ENCODE data around the gene ATF6.
A peak's percentile ranks its signal among the peaks of the same experiment; 100 is the strongest.

Gene ATF6

DNA sequence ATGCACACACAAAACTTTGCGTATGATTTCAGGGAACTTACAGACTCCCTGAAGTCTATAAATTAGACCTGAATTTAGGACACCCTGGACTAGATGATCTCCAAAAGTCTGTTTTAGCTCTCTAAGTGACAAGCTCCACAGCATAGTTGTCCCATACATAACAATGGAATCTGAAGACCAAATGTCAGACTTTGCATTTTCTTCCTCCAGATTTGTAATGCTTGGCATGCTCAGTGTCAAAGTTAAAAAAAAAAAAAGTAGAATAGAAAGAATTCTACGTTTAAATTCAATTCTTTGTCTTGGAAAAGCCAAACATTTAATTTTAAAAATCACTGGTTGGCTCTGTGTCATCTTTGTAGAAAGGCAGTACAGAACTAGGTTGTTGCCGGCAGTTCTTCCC, 190.8 kb downstream of the ATF6 start:
- DNase-seq (ENCODE audit: low read depth in 1 of 2, low spot score in 1 of 2), result no peak

DNA sequence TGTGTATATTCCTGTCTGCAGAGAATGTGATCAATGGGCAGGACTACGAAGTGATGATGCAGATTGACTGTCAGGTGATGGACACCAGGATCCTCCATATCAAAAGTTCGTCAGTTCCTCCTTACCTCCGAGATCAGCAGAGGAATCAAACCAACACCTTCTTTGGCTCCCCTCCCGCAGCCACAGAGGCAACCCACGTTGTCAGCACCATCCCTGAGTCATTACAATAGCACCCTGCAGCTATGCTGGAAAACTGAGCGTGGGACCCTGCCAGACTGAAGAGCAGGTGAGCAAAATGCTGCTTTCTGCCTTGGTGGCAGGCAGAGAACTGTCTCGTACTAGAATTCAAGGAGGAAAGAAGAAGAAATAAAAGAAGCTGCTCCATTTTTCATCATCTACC, 192.3 kb downstream of the ATF6 start:
- no peak for DNase-seq (ENCODE audit: low read depth in 1 of 2, low spot score in 1 of 2)

DNA sequence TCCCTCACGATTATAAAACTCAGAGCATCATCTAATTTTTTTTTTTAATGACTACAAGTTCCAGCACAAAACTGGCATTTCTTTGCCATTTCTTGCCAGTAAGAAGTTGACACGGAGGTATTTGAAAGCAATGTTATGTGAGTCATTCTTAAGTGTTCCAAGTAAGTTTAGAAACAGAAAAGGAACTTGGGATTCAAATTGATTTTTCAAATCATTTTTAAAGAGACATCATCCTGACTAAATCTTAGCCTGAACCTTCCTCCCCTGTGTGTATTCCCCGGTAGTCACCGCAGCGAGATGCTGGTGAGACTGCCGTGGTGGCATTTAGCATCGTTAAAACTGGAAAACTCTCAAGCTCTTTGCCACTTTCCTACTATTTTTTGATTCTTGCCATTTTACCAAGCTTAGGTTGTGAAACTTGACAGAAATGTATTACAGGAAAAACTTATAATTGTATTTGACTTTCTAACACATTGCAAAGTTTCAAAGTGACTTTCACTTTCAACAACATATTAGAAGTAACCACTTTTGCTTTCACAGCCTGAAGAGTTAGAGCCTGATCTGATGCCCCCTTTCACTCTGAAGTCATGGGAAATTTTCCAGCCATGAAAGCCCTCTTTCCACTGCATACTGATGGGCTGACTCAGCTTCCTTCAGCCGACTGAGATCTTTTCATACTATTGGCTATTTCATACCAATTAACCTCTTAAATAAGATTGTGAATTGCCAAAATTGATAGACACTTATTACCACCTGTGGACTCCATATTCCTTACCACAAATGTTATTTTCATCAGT, 196.2 kb downstream of the ATF6 start:
- DNase-seq (ENCODE audit: low read depth in 1 of 2, low spot score in 1 of 2), result peak in 1 of 2 donors; percentile 6

DNA sequence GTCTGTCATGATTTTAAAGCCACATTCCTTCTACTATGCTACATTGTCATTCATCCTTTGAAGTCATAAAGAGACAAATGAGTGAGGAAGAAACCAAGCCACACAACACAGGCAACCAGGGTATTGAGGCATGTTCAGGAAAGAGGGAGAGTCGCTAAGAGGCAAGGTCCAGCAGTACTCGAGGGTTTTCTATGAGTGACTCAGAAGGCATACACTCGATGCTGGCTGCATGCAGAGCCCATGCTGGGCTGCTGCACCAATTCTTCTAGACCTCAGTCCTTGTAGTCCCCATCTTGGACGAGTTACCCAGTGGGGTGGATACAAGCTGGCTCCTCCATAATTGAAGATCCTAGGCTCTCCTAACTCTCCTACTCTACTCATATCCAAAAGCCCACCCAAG, 199.9 kb downstream of the ATF6 start:
- DNase-seq (ENCODE audit: low read depth in 1 of 2, low spot score in 1 of 2), result no peak

DNA sequence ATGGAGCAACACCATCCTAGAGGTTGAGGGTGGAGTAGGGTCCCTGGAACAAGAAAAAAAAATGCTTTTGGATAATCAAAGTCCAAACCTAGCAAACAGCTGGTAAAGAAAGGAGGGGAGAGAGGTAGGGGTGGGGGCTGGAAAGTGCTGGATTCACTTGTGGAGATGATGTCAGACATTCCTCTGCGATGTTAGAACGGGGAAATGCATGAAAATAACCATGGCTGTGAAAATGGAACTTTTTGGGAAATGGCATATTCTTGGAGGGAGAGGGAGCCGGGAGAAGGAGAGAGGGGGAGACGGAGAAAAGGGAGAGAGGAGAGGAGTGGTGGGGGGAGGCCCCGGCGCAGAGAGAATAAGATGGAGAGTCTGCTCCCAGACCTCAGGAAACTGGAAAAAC, 203.9 kb downstream of the ATF6 start:
- no peak for DNase-seq (ENCODE audit: low read depth in 1 of 2, low spot score in 1 of 2)

DNA sequence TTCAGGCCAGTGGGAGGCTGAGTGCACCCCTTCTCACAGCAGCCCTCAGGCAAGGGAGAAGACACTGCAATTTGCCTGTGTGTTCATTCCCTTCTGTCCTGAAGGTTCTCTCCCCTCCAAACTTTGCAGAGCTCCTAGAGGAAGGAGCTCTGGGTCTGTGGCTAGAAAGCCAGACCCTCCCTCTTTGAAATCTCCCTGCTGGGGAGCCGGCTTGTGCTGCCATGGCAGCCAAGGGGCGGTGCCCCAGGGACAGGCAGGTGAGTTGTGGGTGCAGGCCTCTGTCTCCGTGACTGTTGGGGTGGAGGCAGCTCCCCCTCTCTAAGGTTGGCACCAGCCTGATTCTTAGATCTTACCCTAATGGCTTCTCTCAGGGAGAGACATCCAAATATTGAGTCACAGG, 204.5 kb downstream of the ATF6 start:
- DNase-seq (ENCODE audit: low read depth in 1 of 2, low spot score in 1 of 2), result no peak

DNA sequence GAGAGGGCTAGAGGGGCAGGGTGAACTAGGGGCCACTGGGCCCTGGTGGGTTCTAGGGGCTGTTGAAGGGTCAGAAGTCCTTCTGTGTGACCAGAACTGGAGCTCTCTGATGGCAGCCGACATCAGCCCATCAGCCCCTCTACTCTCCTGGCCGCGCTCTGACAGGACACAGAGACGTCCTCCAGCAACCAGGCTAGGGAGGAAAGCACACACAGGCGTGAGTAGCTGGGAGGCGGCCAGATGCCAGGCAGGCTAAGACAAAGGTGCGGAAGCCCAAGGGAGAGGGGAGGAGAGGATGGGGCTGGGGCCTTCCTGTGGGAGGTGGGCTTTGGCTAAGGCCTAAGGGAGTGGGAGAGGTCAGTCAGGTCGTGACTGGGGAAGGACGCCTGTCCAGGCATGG, 206.7 kb downstream of the ATF6 start:
- no peak for DNase-seq (ENCODE audit: low read depth in 1 of 2, low spot score in 1 of 2)

DNA sequence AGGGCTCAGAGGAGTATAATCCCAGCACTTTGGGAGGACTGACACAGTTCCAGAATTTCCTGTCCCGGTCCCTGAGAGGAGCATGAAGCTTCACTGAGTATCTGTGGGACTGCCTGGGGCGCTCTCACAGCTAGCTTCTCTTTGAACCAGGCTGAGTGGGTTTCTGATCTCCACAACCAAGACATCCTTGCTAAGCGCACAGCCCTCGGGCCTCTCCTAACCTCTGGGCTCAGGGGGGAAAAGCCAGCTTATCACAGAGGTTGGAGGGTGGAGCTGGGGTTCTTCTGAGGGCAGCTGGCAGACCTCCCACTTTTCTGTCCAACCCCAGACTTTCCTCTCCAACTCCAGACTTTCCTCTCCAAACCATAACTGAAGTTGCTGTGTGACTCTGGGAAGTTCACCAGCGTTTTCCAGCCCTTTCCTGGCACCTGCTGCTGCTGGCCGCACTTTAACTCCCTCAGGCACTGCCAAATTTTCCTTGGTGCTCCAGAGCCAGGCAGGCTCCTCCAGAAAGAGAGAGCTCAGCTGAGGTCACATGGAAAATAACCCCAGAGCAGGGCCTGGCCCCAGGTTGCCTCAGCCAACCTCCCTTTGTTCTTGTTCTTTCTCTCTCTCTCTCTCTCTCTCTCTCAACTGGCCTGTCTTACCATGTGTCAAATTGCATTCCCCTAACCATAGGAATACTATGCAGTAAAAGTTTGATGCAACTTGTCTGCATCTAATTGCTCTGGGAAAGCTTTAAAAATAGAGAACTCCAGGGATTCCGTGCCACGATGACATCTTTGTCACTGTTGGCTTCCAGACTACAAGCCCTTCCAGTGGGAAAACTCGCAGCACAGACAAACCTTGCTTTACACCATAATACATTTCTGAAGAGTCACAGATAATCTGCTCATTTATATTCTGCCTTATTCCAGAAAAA, 208.1 kb downstream of the ATF6 start:
- DNase-seq (ENCODE audit: low read depth in 1 of 2, low spot score in 1 of 2), result no peak

DNA sequence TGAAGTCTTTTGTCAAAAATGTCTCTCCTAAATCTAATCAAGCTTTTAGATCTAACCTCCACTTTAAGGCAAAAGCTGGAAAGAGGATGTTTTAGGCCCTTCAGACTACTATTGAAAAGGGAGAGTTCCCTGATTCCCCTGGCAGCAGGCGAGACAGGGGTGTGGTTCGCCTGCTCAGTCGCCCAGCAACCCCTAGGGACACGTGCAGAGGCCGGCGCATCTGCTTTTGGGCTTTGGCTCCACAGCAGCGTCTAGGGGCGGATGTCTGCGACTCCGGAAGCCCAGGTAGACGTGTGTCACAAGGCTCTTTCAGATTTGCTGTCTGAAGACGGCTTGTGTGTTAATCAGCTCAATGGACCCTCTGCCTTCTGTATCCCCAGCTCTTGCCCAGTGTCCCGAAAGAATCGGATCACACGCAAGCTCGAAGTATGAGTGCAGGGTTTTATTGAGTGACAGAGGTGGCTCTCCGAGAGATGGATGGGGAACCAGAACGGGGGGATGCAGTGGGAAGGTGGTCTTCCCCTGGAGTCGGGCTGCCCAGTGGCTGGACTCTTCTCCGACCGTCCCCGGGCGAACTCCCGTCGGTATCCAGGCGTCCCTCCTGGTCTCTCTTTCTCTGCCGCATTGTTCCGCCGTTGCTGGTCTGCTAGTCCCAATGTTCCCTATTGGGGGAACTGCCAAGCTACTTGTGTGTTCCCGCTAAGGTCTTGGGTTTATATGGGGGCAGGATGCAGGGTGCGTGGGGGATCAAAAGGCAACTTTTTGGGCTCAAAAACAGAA, 212.1 kb downstream of the ATF6 start:
- DNase-seq (ENCODE audit: low read depth in 1 of 2, low spot score in 1 of 2), result no peak

DNA sequence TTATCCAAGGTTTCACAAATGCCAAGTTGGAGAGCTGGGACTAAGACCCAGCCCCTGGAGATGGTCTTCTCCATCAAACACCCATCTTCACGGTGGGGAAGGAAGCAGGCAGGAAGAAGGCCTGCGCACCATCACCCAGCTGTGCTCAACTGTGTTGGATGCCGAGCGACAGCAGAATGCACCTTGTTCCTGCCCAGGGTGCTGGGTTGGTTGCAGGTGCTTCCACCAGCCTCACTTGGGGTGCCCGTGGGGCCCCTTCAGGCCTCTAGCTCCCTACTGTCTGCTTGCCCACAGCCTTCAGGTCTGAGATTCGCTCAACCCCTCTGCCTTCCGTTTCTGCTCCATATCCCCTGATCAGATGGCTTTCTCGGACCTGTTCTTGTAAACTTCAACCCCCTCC, 215.0 kb downstream of the ATF6 start:
- no peak for DNase-seq (ENCODE audit: low read depth in 1 of 2, low spot score in 1 of 2)

DNA sequence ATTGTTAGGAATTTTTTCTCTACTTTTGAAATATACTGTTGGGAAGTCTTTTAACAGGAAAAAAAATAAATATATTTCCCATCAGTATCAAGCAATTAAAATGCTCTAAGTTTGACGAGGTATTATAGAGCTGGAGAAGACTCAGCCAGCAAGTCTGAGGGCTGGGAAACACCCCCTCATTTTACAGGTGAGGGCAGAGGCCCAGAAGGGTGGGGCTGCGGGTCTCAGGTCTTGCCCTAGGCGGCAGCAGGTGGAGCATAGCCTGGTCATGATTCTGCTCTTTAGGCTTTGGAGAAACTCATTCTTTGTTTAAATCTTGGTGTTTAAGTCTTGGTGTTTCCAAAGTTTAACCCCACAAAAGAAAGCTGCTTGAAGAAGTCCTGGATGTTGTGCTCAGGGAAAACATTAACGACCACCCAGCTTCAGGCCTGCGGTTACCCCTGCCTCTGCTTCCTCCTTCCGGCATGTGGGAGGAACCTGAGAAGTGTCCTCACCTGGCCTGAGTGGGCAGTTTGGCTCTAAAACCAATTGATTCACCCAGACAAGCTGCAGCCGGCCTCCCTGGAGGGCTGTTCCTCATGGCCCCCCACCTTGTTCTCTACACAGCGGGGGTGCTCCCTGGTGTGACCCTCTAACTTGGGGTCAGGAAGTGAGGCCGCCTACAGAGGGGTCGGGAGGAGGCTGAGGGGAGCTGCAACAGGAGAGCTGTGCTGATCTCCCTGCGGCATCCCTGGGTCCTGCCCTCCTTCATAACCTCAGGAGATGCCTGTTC, 215.8 kb downstream of the ATF6 start:
- DNase-seq (ENCODE audit: low read depth in 1 of 2, low spot score in 1 of 2), result no peak

DNA sequence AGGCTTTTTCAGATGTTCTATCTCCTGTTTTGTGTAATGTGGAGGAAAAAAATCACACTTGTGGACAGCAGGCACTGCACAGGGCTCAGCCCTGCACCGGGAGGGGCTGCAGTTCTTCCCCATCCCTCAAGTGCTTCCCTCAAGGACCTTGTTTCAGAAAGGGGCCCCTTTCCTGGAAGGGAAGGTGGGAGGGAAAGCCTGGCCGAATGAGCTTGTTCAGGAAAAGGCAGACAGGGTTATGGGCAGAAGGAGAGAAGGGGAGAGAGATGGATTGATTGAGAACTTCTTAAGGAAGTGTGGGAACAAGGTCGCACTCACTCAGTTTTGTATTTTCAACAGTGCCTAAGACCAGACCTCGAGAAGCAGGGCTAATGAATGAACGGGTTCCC, 216.4 kb downstream of the ATF6 start:
- no peak for DNase-seq (ENCODE audit: low read depth in 1 of 2, low spot score in 1 of 2)

DNA sequence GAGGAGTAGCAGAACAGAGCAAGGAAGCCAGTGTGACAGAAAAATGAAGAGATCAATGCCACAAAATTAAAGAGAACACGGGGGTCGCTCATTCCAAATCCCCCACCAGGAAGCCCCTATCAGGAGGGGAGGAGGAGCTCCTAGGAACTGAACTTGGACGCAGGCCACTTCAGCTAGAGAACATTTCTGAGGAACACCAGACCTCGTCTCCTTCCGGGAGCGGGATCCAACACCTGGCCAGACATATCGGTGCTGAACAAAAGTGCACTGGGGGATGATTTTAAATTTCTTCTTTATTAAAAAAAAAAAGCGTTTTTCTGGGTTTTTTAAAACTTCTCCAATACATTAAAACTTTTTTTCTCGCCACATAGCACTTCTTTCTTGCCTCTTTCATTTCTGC, 216.8 kb downstream of the ATF6 start:
- no peak for DNase-seq (ENCODE audit: low read depth in 1 of 2, low spot score in 1 of 2)

DNA sequence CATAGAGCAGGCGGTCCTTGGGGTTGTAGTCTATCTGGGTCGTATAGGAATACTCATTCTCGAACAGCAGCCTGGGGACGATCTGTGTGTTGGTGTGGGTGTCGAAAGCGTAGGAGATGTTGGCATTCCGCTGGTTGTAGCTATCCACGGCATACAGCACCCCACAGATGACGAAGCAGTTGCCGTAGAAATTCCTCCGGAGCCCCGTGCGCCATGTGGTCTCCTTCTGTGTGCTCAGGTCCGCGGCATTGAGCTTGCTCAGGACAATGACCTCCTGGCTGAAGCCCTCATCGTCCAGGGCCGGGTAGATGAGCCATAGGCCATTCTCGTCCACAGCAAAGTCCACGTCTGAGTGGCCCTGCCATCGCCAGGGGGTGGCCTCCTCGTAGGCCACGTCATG, 217.6 kb downstream of the ATF6 start:
- DNase-seq (ENCODE audit: low read depth in 1 of 2, low spot score in 1 of 2), result no peak

DNA sequence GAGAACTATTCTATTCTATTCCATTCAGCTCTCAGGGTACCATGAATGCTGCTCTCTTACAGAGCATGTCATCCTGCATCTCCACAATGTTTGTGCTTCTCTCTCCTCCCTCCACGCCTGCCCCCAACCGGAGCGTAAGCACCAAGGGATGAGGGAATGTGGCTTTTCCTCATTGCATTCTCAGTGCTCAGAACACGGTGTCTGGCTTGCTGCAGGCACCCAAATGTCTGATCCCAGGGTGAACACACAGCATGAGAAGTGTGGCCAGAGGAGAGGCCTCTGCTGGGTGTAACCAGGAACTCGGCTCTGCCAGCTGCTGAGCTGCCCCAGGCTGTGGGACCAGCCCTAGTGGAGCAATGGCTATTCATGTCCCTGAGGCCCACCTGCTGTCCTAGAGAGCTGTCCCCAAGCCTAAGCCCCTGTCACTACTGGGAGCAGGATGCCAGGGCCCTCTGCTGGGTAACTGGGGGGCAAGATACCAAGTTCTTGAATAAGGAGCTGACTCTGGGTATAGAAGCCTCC, 219.2 kb downstream of the ATF6 start:
- no peak for DNase-seq (ENCODE audit: low read depth in 1 of 2, low spot score in 1 of 2)

DNA sequence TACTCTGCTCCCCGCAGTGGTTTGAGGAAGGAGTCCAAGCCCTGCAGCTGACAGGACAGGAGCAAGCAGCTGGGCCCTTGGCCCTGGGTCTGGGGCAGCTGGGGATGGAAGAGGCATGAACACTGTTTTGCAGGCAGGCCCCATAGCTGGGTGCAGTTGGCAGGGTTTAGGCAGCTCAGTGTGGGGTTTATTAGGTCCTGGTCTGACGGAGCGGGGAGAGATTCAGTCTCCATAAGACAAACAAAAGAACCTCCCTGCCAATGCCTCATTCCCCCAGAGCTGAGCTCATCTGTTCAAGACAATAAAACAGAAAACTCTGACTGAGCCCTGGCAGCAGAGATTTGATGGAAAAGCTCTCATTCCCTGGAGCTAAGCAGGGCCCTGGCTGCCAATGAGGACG, 220.2 kb downstream of the ATF6 start:
- no peak for DNase-seq (ENCODE audit: low read depth in 1 of 2, low spot score in 1 of 2)

DNA sequence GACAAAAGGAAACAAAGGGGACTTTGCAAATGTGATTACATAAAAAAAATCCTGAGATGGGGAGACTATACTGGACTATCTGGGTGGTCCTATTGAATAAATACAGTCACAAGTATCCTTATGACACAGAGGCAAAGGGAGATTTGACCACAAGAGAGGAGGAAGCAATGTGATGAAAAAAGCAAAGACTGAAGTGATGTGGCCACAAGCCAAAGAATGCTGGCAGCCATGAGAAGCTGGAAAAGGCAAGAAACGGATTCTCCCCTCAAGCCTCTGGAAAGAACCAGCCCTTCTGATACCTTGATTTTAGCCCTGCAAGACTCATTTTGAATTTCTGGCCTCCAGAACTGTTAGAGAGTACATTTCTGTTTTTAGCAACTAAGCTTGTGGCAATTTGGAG, 221.2 kb downstream of the ATF6 start:
- no peak for DNase-seq (ENCODE audit: low read depth in 1 of 2, low spot score in 1 of 2)

DNA sequence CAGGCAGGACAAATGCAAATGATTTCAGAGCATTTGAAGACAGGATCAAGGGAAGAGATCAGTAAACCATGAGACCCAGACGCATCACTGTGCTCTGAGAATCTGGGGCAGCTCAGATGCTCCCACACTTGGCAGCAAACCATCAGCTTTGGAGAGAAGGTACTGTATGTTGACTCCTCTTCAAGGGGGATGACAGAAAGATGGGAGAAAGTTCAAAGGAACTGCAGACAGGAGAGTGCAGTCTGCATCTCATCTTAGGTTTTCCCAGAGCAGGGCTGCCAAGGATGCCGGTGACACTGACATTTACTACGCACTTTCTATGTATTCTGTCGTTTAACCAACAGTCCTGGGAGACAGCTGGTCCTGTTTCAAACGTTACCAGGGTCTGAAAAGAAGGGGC, 221.8 kb downstream of the ATF6 start:
- no peak for DNase-seq (ENCODE audit: low read depth in 1 of 2, low spot score in 1 of 2)

DNA sequence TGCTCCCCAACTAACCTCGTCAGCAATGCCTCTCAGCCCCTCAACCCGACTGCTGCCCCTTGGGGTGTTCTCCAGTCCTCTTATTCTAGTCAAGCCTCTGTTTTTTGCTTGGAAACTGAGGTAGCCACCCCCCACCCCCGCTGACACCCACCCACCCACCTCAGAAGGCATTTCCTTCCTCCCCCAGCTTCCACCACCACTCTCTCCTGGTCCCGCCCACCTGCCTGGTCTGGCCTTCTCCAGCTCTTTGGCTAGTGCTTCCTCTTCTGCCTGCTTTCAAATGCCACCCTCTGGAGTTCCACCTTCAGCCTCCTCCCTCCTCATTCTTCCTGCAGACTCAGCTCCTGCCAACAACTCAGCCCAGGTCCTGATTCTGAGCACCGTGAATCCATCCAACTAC, 222.3 kb downstream of the ATF6 start:
- DNase-seq (ENCODE audit: low read depth in 1 of 2, low spot score in 1 of 2), result no peak

DNA sequence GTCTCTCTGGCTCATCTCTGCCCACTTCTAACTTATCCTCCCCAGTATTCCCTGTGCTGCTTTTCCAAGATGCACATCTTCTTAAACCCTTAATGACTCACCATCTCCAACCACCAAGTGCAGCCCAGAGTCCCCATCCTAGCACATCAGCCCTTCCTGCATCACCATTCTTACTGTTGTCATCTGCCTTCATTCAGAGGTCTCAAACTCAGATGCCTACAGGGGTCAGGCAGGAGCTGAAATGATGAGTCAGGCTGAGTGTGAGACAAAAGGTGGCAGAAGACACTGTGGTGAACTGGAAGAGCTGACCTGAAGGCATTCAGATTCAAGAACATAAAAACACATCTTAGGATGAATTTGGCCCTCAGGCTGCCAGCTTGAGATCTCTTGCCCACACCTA, 223.0 kb downstream of the ATF6 start:
- DNase-seq (ENCODE audit: low read depth in 1 of 2, low spot score in 1 of 2), result no peak

DNA sequence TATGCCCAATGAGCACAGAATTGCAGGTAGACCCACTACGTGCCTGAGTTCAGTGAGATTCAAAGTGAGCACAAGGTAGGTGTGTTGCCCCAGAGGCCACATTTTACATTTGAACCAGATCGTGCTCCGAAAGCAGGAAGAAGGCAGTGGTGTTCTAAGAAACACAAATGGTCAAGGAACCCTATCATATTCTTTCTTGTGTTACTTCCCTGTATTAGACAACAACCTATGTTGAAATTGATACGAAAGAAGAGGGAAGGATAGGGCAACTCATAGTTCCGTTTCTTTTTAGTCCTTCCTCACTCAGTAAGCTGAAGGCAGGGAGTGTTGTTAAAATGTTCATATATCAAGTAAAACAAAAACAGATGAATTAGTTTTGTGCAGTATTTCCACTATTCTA, 223.7 kb downstream of the ATF6 start:
- DNase-seq (ENCODE audit: low read depth in 1 of 2, low spot score in 1 of 2), result no peak

Measured in activated T-helper 1 cell treated with anti-CD3 and anti-CD28 coated beads, Interleukin-2, amount 50 U/mL, for 16 hours (primary cell).